Measurements from ENCODE around the gene XPO5. TPM values are rescaled to one million over a fixed set of nuclear protein-coding genes. Genes with fewer than 3 reads are reported as not detected.

The XPO5 gene
- total and polyA plus RNA-seq, 7 donors, result 12.3 to 40.1 (median 19.2) TPM

DNA sequence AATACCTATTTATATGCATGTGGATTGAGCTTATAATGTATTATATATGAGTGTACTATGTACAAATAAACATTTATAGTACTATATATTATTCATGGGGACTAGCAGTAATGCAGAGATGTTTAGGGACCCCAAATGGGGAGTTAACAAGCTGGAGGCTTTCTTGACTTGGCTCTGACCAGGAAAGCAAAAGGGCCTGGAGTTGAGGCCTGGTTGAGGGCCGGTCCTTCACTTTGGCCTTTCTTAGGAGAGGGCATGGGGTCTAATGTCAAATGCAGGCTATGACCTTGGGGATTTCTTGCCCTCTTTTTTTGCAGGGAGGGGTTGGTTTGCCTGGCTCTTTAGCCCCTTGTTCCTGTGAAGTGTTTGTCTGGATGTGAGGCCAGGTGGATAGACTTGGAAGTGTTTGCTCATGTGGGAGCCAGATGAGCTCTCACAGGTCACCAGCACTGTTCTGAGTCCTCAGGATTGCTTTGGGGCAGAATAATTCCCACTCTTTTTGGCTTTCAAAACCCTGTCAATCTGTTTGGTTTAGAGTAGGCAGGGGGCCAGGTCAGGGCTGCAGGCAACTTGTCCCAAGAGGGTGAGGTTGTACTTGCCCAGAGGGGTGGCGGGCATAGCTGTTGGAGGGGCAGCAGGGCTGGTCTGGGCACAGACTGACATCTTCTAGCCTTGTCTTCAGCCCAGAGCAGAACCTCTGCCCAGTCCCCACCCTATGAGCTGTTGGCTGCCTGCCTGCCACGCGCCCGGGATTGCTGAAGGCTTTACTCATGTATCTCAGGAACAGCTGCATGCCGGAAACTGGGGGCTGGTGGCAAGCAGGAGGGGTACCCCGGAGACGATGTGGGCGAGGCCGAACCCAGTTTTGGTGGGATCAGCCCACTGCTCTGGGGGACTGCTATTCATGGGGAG lies 83.8 kb downstream of the XPO5 start:
- no peak overlapping the region for H3K27ac ChIP-seq
- no peaks in the 10 kb centered on the region for H3K27me3 ChIP-seq (ENCODE audit: insufficient read depth in 3 of 3, low read length in 2 of 3)
- intact Hi-C loops (cut with DNase I), result no loop called here
- H3K4me3 ChIP-seq, result peak overlapping the region; percentile 48
- ATAC-seq (peak; percentile 88 to 93 (median 92)), DNase-seq (peak; percentile 92 to 95)
- H3K9me3 ChIP-seq, result no peaks in the 10 kb centered on the region
- peaks cover 0 to 6% of the 10 kb centered on the region in 2 donors for H3K36me3 ChIP-seq (ENCODE audit: insufficient read depth in 1 of 2, low read depth in 1 of 2)
- TF ChIP-seq, protein P1, sequence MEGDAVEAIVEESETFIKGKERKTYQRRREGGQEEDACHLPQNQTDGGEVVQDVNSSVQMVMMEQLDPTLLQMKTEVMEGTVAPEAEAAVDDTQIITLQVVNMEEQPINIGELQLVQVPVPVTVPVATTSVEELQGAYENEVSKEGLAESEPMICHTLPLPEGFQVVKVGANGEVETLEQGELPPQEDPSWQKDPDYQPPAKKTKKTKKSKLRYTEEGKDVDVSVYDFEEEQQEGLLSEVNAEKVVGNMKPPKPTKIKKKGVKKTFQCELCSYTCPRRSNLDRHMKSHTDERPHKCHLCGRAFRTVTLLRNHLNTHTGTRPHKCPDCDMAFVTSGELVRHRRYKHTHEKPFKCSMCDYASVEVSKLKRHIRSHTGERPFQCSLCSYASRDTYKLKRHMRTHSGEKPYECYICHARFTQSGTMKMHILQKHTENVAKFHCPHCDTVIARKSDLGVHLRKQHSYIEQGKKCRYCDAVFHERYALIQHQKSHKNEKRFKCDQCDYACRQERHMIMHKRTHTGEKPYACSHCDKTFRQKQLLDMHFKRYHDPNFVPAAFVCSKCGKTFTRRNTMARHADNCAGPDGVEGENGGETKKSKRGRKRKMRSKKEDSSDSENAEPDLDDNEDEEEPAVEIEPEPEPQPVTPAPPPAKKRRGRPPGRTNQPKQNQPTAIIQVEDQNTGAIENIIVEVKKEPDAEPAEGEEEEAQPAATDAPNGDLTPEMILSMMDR (IDR thresholded peaks at IDR 0.05), result no peak
- H3K4me1 ChIP-seq, result peaks cover 20% of the 10 kb centered on the region
- WGBS, 3 donors, result 12 to 17% (median 16%) methylated on average over 10 of the region's 10 CpGs

DNA sequence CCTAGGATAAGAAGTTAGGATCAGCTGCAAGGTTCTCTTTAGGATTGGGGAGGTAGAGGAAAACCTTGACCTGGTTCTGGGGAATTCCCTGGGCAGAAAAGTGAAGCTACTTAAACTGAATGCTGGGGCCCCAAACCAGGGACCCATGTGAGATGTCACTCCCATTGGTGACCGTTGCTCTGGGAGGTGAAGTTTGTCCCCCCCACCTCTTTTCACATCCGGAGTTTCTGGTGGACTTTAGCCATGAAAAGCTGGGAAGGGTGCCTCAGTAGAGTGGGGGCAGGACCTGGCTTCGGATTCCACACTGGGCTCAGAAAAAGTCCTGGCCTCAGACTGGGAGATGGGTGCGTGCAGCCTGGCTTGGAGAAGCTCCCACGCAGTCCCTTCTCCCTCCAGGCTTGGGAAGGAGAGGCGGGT lies 85.3 kb downstream of the XPO5 start:
- Histone ChIP-seq H3K9me3 (no peaks in the 10 kb centered on the region), H3K4me1 (peaks cover 12% of the 10 kb centered on the region), H3K27me3 (ENCODE audit: insufficient read depth in 3 of 3, low read length in 2 of 3) (no peaks in the 10 kb centered on the region), H3K4me3 (no peak overlapping the region), H3K36me3 (ENCODE audit: insufficient read depth in 1 of 2, low read depth in 1 of 2) (peaks cover 0 to 6% of the 10 kb centered on the region in 2 donors), H3K27ac (no peak overlapping the region)
- TF ChIP-seq, protein P1 (IDR thresholded peaks at IDR 0.05), result no peak
- intact Hi-C loops (cut with DNase I), result no loop called here
- 55 to 68% (median 60%) methylated on average over 6 of the region's 6 CpGs for WGBS, 3 donors
- ATAC-seq (no peak), DNase-seq (no peak)

DNA sequence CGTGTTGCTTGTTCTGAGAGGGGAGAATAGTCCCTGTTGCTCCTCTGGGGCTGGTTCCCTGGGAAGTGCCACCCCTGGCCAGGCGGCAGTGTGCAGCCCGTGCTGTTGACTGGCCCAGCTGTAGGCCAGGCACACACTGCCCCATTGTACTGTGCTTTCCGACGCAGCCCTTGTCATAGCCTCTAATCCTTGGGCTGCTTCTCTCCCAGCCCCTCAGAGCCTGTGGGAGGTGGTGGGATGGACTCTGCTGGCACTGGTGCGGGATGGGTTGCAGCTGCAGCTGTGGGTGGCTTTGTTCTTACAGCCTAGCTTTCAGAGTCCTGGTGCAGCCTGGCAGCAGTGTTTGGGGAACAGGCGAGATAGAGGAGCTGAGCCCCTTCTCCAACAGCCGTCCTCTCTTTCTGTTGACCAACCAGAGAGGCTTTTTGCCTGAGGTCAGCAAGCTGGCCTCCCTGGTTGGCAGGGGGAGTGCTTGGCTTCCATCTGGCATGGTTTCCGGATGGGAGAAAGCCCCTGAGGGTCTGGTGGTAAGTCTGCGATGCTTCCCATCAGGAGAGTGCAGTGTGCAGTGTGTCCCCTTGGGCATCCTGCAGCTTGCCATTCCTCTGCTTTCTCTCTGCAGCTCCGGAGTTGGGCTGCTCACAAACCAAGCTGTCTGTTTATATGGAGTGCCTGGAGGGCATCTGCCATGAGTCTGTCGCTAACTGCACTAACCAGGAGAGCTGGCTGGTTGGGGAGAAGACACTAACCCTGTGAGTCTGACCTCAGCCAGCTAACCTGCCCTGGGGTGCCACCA lies 86.4 kb downstream of the XPO5 start:
- Histone ChIP-seq H3K9me3 (no peaks in the 10 kb centered on the region), H3K36me3 (ENCODE audit: insufficient read depth in 1 of 2, low read depth in 1 of 2) (peaks cover 0 to 6% of the 10 kb centered on the region in 2 donors), H3K4me1 (peaks cover 3% of the 10 kb centered on the region), H3K4me3 (peak overlapping the region; percentile 8), H3K27ac (peak overlapping the region; percentile 70), H3K27me3 (ENCODE audit: insufficient read depth in 3 of 3, low read length in 2 of 3) (no peaks in the 10 kb centered on the region)
- TF ChIP-seq, protein P1 (IDR thresholded peaks at IDR 0.05), result no peak
- ATAC-seq (no peak), DNase-seq (no peak)
- intact Hi-C loops (cut with DNase I), result no loop called here
- 64 to 84% (median 76%) methylated on average over 12 of the region's 12 CpGs for WGBS, 3 donors

DNA sequence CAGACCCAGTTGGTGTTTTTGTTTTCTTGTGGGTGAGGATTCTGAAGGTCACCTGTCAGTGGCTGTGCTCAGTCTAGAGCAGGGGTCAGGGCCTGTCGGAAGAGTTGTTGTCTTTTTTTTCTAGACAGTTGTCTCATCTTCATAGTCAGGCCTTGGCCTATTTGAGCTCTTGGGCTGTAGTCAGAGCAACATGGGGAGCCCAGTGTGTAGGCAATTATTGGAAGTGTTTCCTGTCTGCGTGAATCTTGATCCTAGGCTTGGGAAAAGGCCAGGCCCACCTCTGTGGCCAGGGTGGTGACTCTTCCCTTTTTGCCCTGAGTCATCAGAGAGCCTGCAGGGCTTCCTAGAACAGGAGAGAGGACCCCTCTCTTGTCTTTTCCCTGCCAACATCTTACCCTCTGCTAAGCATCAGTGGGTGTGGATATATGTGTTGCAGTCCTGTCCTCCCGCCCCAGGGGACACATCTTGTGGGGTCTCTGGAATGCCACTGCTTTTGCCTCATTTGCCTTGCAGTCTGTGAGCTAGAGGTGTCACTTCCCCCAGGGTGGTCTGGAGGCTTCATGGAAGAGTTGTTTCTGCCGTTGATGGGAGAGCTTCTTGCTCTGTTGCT lies 87.1 kb downstream of the XPO5 start:
- peak; percentile 60 to 65 (median 63) for ATAC-seq
- WGBS, 3 donors, result 35 to 49% (median 38%) methylated on average over 4 of the region's 4 CpGs
- TF ChIP-seq, protein P1 (IDR thresholded peaks at IDR 0.05), result no peak
- intact Hi-C loops (cut with DNase I), result no loop called here
- Histone ChIP-seq H3K4me1 (peaks cover 3% of the 10 kb centered on the region), H3K4me3 (peak overlapping the region; percentile 8), H3K27ac (peak overlapping the region; percentile 70), H3K36me3 (ENCODE audit: insufficient read depth in 1 of 2, low read depth in 1 of 2) (peaks cover 0 to 2% of the 10 kb centered on the region in 2 donors), H3K27me3 (ENCODE audit: insufficient read depth in 3 of 3, low read length in 2 of 3) (no peaks in the 10 kb centered on the region), H3K9me3 (no peaks in the 10 kb centered on the region)
- DNase-seq, result no peak
